T-helper 1 cell (primary cell): Measurements from ENCODE around the gene SEPTIN5.
"Not testable (repeated sequence)": the region's sequence is repeated elsewhere in the genome, so short reads cannot be mapped to it uniquely, and the experiment has no call there.

Experiments used
- DNase-seq, 5 donors: peaks; one replicate each; pipeline ENCODE4 v3.0.0-alpha.2; 2012 to 2020
- total RNA-seq, 4 donors: gene quantifications; one replicate each; lab custom pipeline; 2026; lab: John Stamatoyannopoulos, UW

SEPTIN5 gene
- total RNA-seq: 0 to 0.15 (median 0) reads per million in 4 donors

GRCh38 chr22:19714312-19715187 is at the start of gene SEPTIN5:
TSS of gene SEPTIN5 (plus strand) at chr22:19714503. CDS start at chr22:19714589, 86 bp downstream.
- DNase-seq: no peak

- no peak for DNase-seq
Measured at GRCh38 chr22:19664951-19665783, 49.1 kb upstream of the SEPTIN5 start.

- DNase-seq: no peak
Measured at GRCh38 chr22:19665784-19666672, 48.3 kb upstream of the SEPTIN5 start.

GRCh38 chr22:19666673-19667593 is 47.4 kb upstream of the SEPTIN5 start:
- no peak for DNase-seq

GRCh38 chr22:19667872-19668740 is 46.2 kb upstream of the SEPTIN5 start:
- DNase-seq: no peak

GRCh38 chr22:19668748-19669147 is 45.6 kb upstream of the SEPTIN5 start:
- DNase-seq: no peak

- no peak for DNase-seq
Measured at GRCh38 chr22:19669570-19669969, 44.7 kb upstream of the SEPTIN5 start.

GRCh38 chr22:19671316-19671715 is 43.0 kb upstream of the SEPTIN5 start:
- DNase-seq: no peak

- DNase-seq: no peak
Measured at GRCh38 chr22:19672054-19672776, 42.1 kb upstream of the SEPTIN5 start.

- no peak for DNase-seq
Measured at GRCh38 chr22:19673660-19674059, 40.6 kb upstream of the SEPTIN5 start.

- no peak for DNase-seq
Measured at GRCh38 chr22:19674129-19674928, 40.0 kb upstream of the SEPTIN5 start.

GRCh38 chr22:19674929-19675253 is 39.4 kb upstream of the SEPTIN5 start:
- DNase-seq: no peak

GRCh38 chr22:19675428-19675827 is 38.9 kb upstream of the SEPTIN5 start:
- no peak for DNase-seq

GRCh38 chr22:19676437-19676836 is 37.9 kb upstream of the SEPTIN5 start:
- DNase-seq: not testable (repeated sequence)

- no peak for DNase-seq
Measured at GRCh38 chr22:19678949-19679521, 35.3 kb upstream of the SEPTIN5 start.

GRCh38 chr22:19679522-19680101 is 34.7 kb upstream of the SEPTIN5 start:
- DNase-seq: peak in 2 of 5 donors; percentile 33 to 45

- no peak for DNase-seq
Measured at GRCh38 chr22:19680287-19680881, 33.9 kb upstream of the SEPTIN5 start.
